Activated CD4-positive, alpha-beta T cell treated with anti-CD3 and anti-CD28 coated beads, Interleukin-2, amount 50 U/mL, for 4 hours (primary cell): ENCODE data around the gene CFAP61.

Experiments
- DNase-seq, 2 experiments: peaks; one replicate each; pipeline ENCODE4 v3.0.0-alpha.2; 2020

The CFAP61 gene

DNA sequence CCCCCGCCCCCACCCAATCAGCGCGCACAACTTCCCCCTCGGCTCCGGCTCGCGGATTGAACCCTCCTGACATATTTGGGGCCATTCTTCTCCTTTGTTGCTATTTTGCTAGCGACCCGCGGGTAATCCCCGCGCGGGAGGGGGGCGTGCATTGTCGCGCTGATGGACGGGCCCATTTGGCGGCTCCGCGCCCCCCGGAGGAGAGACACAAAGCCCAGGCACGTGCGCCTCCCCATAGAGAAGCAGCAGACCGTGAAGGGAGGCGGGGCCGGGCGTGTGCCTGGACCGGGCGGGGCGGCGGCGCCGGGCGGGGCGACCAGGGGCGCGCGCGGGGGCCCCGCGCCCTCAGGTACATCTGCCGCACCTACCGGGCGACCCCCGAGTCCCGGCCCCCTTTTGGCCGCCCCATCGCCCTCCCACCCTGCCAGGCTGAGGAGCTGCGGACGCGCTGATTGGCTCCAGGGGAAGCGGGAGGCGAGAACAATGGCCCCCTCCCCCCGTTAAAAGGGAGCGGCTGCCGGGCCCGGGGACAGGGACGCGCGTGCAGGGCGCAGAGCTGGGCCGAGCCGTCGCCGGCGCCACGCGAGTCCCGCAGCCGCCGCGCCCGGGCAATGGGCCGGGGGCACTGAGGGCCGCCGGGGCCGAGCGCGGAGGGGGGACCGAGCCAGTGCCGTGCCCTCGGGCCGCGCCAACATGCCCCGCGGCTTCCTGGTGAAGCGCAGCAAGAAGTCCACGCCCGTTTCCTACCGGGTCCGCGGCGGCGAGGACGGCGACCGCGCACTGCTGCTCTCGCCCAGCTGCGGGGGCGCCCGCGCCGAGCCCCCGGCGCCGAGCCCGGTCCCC lies 315.5 kb downstream of the CFAP61 start, which contains the start of gene INSM1:
TSS of gene INSM1 (plus strand) at position 530 of the 843 bp plus-strand sequence. CDS start at position 694, 164 bp downstream.
- DNase-seq = no peak

DNA sequence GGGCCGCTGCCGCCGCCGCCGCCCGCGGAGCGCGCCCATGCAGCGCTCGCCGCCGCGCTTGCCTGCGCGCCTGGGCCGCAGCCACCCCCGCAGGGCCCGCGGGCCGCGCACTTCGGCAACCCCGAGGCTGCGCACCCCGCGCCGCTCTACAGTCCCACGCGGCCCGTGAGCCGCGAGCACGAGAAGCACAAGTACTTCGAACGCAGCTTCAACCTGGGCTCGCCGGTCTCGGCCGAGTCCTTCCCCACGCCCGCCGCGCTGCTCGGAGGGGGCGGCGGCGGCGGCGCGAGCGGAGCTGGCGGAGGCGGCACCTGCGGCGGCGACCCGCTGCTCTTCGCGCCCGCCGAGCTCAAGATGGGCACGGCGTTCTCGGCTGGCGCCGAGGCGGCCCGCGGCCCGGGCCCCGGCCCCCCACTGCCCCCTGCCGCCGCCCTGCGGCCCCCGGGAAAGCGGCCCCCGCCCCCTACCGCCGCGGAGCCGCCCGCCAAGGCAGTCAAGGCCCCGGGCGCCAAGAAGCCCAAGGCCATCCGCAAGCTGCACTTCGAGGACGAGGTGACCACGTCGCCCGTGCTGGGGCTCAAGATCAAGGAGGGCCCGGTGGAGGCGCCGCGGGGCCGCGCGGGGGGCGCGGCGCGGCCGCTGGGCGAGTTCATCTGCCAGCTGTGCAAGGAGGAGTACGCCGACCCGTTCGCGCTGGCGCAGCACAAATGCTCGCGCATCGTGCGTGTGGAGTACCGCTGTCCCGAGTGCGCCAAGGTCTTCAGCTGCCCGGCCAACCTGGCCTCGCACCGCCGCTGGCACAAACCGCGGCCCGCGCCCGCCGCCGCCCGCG lies 316.3 kb downstream of the CFAP61 start:
- no peak for DNase-seq

DNA sequence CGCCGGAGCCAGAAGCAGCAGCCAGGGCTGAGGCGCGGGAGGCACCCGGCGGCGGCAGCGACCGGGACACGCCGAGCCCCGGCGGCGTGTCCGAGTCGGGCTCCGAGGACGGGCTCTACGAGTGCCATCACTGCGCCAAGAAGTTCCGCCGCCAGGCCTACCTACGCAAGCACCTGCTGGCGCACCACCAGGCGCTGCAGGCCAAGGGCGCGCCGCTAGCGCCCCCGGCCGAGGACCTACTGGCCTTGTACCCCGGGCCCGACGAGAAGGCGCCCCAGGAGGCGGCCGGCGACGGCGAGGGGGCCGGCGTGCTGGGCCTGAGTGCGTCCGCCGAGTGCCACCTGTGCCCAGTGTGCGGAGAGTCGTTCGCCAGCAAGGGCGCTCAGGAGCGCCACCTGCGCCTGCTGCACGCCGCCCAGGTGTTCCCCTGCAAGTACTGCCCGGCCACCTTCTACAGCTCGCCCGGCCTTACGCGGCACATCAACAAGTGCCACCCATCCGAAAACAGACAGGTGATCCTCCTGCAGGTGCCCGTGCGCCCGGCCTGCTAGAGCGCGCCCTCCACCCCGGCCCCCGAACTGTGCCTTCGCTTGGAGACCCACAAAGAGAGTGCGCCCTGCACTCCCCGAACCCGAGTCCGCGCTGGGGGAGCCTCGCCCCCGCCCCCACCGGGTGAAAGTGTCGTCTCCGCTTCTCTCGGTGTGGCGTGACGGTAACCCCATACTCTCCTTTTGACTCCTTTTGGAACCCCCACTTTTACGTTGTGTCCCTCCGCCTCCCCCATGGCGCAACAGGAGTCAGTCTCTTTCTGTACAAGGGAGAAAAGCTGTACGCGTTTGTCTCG lies 317.1 kb downstream of the CFAP61 start:
- no peak for DNase-seq

DNA sequence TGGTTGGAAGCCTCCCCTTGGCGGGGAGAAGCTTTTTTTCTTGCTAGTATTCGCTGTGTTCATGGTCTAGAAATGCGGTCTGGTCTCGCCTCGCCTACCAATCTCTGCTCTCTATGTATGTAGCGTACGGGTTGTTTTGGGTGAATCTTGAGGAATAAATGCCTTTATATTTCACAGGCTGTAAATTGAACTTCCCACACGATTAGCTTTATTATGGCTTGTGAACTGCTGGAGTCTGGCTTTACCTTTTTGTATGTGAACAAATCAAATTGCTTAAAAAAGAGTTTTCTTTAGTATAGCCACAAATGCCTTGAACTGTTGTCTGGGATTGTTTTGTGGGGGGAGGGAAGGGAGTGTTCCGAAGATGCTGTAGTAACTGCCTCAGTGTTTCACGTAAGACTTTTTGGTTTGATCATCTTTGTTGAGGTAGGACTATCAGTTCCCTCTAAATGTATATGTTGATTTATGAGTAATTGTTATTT lies 317.8 kb downstream of the CFAP61 start:
- no peak for DNase-seq

DNA sequence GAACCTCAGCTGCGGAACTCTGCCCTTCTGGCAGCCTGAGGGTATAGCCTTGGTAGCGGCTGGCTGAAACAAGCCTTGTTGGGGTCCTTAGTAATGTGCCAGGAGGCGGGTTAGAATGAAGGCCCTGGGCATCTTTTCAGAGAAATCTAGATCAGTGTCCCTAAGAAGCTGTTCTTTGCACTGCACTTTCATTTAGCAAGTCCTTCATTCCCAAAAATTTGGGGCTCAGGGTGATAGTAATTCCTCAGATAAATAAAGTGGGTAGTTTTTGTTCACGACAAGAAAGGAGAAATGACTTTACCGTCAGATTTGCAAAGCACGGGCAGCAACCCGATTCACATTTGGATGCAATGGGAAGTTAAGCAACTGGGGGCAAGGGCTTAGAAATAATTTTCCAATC lies 318.8 kb downstream of the CFAP61 start:
- DNase-seq = no peak

DNA sequence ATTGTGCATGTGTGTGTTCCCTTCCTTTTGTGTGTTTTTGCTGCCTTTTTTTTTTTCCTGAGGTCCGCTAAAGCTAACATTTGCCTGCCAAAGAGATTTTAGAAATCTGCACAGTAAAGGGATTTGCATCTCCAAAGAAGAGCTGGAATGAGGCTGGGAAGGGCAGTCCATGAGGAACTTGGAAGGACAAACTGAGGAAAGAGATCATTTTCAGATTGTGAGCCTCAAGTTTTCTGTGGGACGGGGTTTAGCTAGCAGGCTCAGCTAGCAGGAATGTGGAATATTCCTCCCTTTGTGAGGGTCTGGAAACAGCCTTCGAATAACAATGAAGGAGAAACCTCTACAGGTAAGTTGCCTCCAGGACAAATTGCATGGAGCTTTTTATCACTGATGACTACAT lies 319.3 kb downstream of the CFAP61 start:
- DNase-seq = no peak

DNA sequence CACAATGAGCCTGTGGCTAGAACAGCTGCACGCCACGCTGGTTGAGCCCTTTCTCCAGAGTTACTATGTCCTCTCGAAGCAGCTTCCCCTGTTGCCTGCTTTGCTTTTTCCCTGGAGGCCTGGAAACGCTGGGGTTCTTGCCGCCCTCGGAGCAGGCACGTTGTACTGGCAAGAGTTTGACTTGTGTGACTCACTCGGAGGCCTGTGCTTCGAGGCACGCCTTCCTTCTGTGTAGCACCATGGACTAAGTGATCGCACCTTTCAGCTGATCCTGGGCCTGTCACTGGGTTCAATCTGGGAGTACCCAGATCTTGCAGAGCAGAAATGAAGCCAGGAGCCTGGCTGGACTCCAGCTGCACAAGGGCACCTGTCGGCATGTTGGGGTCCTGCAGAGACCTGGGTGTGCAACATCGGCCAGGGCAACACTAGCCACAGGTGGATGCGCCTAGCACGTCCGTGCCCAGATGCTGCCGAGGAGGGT lies 320.8 kb downstream of the CFAP61 start:
- no peak for DNase-seq

DNA sequence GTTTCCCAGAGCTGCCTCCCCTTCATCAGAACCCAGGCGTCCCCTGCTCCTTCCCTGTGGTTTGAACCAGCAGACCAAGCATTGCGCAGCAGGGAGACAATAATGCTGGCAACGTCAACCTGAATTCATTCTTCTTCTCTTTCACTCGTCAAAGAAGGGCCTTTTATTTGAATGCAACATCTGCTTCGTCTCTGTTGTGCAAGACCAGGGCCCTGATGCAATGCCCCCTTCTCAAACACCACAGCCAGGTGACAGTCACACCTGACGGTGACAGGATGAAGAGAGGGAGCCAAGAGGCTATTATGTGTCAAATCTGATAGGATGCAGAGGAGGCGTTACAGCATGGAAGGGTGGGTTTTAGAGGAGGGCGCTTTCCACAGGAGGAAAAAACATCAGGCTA lies 323.5 kb downstream of the CFAP61 start:
- DNase-seq = no peak

DNA sequence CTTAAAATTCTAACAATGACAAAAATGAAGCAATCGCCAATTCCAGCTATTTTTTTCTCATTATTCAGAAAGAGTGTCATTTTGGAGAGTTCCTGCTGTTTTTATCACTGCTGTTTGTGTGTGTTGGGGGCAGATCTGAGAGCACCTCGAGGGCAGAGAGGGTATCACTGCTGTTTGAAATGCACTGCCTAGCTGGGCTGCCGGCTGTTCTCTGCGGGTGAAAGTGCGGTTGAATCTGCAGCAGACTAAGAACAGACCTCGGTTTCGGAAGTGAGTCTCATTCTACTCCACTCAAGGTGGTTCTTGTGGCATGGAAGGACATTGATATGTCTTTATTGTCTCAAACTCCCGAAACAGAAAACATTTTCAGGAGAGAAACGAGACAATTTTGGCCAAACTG lies 333.9 kb downstream of the CFAP61 start:
- DNase-seq = no peak

DNA sequence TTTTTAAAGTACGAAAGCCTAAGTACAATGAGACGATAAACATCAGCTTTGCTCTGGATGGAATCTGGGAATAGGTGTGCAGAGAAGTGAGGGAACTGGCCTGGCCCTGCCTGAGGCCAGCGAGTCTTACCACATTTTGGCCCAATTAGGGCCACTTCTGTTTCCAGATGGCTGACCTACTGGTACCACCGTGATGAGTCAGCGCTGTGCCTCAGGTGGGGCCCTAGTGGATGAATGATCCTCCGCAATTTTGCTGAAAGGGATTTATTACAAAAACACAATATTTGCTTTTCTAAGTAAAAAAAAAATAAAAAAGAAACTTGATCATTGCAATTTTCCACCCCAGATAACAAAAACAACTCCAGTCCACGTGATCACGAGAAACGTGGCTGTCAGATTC lies 338.1 kb downstream of the CFAP61 start:
- DNase-seq = no peak

DNA sequence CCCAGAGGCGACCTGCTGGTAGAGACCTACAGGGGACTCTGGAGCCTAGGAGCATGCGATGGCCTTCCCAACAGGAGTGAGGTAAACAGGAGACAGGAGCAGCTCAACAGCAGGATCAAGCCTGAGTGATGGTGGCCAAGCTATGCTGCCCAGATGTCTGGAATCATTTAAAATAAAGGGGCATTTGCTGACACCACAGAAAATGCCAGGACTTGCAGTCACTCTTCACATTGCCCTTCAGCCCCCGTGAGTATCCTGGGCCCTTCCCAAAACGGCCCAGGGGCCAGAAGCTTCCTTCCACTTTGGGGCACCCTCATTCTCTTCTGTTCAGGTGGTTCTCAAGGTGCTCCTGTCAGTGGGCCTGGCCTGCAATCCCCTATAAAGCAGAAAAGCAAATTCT lies 338.8 kb downstream of the CFAP61 start:
- no peak for DNase-seq

DNA sequence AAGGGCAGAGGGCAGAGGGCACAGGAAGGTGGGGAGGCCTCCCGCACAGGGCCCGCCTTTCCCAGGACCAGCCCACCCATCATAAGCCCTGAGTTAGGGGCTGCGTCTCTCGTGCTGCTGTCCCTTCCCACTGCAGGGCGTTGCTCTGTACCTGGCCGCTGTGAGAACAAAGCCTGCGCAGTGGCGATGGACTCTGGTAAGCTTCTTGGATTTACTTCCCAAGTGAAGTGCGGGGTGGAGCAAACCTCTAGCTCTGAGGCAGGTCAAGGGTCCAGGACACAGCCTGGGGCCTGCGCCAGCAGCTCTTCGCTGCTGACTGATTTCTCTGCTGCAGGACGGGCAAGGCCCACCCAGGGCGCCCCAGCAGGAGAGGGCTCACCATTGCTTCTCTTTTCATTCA lies 339.4 kb downstream of the CFAP61 start:
- no peak for DNase-seq

DNA sequence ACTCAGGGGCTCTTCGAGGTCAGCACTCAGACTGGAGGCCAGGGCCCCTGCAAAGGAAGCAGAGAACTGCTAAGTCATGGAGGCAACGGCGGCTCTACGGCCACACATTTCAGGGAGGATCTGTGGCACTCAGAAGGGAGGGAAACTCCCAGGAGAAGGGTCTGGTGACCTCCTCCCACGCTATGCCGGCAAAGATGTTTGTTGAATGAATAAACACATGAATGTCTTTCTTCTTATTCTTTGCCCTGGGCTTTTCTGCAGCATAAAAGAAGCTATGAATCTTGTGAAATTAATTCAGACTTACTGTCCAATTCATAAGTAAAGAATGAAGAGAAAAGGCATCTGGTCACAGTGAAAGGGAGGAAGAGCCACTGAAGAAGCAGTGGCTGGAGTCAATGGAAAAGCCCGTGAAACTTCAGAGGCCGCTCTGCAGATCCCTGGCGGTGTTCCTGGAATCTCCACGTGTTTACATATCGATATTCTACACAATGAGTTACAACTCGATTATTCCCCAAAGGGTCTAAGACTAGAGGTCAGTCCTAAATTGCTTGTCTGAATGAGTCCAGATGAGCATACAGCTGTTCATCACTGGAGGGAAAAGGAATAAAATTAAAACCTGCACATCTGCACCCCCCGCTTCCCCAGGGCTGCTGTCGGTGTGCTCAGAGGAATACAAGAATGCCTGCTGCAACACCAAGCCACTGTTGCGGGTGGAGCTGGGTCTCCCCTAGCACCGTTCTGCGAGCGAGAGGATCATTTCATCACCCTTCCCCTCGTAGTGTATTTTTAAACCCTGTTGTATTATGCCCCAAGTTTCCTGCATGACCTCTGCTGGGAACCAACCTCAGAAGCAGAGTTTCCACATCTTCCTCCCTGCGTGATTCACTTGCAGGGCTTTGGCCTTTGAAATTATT lies 341.1 kb downstream of the CFAP61 start:
- DNase-seq = no peak

DNA sequence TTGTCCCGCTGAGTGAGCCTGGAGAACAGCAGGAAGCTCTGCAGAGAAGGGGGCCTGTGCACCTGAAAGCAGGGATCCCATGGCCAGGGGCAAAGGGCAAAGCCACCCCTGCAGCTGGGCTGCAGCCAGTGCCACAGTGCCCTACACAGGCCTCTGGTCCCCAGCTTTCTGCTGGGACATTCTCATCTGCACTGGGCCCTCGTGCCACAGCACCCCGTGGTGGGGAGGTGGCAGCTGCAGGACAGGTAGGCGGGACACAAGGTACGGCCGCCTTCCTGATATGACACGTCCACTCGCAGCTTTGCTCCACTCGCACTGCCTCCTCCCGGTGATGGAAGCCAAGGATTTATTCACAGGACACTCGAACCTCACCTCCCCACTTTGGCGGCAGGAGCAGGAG lies 342.8 kb downstream of the CFAP61 start:
- no peak for DNase-seq

DNA sequence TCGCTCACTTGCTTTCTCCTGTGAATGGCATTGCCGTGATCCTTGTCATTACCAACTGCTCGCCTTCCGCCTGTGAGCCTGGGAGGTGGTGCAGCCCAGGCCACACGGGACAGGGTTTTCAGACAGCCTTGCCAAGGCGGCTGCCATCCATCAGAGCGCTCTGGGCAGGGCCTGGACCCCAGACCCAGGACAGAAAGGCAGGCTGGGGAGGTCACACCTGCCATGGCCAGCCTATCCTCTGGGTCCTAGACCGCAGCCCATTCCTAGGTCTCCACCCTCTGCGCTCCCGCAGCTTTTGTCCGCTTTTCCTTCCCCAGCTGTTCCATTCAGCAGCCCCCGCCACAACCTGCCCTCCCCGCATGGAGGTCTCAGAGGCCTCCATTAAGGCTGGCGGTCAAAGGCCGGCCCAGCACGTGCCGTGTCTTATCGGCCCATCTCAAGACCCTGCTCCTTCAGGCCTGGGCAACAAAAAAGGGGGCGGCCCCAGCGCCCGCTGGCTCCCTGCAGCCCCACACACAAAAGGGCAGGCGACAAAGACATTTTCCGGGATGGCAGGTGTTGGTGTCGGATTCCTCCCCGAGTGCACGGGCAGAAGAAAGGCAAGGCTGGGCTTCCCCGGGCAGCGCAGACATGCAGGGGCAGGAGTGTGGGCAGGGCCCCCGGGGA lies 343.7 kb downstream of the CFAP61 start:
- no peak for DNase-seq

DNA sequence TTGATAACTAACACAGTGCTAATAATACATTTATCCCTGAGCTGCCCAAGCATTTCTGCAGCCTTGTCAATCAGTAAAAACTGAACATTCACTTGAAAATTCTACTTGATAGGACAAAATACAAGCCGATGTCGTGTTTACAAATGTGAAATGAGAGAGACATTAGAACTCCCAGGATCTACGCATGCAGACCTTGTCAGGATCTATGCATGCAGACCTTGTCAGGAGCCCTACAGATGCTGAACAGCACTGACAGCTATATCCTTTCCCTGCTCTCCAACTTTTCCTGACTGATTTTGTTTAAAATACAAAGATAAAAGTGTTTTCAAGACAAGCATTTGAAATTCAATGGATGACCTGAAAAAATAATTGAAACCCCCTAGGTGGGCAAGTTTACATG lies 344.5 kb downstream of the CFAP61 start:
- no peak for DNase-seq

DNA sequence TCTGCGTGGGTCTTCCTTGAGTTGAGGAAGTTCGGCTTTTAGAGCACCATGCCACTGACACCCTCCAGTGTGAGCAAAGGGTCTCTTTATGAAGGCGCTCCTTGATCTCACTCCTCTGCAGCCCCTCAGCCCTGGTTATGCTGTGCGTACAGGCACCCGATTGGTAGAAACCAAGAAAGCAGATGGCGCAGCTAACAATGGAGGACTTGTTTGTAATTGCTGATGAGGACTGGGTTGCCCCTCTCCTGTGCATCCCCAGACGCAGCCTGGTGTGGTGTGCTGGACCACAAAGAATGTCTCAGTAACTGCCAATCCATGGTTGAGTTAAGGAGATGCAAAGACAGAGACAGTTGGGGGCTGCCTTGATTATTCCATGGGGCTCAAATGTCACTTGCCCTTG lies 345.8 kb downstream of the CFAP61 start:
- no peak for DNase-seq

DNA sequence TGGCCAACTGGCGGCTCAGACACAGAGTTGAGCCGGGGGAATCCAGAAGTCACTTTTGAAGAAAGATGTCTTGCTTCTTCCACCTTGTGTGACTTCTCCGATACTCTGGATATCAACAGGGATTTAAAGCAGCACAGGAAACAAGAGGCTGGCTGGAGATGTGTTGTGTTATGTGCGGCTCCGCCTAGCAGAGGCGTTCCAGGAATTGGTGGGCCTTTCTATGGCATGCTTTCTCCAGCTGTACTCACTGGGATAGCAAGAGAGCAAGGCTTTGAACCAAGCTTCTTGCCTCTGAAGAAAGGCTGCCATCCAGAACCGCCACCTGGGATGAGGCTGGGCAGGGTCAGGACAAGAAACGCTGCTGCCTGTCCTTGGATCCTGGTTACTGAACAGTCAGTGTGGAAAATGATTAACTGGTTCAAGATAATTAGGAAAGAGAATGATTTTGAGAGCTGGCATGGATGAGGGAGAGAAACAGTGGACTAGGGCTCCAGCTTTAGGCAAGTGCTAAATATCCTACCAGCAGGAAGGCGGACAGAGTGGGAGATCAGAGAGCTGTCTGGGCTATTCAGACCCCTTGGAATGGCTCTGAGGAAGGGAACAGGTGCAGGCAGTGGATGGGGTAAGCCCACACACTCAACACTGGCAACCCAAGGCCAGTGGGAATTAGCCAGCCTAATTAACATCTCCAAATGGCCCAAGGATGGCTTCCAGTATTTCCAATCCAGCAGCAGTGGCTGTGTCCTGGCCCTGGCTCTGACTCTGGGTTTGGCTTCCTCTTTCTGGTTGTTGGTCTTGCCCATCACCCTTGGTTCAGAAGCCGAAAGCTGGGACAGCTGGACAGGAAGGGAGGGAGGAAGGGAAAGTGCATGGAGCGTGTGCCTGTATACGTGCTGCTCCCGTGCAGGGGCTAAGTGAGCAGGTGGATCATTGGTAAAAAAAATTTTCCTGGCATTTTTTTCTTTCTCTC lies 347.5 kb downstream of the CFAP61 start:
- no peak for DNase-seq

DNA sequence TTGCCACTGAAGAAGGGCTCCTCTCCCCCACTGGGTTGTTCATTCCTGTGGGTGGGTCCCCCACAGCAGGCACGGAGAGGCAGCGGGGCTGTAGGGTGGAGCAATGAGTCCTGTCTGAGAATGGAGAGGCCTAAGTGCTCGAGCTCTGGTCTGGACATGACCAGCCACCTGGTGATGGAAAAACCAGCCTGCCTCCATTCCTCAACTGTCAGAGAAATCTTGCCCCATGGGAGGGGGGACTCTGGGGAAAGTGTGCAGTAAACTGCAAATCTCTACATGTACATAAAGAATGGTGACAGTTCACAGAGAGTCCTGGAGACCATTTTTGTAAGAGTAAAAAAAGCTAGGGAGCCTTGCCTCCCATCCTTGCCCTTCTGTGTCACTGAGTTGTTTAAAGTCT lies 349.7 kb downstream of the CFAP61 start:
- DNase-seq = no peak

DNA sequence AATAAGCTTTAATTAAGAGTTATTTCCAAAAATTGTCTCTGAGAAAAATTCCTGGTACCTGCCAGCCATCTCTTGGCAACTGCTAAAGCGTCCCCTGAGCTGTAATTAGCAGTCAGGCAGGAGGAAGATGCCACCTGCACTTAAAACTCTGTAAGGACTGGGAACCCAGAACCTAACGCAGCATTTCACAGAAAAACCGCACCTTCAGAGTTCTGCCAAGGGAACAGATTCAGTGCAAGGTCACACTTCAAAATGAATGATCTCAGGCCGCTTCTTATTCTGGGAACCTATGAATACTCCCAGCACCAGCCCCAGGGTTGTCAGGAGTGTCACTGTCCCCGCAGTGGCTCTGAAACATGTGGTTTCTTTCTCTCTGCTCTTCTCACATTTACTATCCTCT lies 352.3 kb downstream of the CFAP61 start:
- DNase-seq = no peak
